ENCODE data around the gene TDRD1.

TDRD1 gene

GRCh38 chr10:114174695-114175188 is 4.4 kb upstream of the TDRD1 start:
- no peak for DNase-seq (ENCODE audit: low read depth)

- DNase-seq (ENCODE audit: low read depth) = no peak
Measured at GRCh38 chr10:114175667-114176066, 3.5 kb upstream of the TDRD1 start.

GRCh38 chr10:114176511-114176910 is 2.6 kb upstream of the TDRD1 start:
- DNase-seq (ENCODE audit: low read depth) = no peak

DNA sequence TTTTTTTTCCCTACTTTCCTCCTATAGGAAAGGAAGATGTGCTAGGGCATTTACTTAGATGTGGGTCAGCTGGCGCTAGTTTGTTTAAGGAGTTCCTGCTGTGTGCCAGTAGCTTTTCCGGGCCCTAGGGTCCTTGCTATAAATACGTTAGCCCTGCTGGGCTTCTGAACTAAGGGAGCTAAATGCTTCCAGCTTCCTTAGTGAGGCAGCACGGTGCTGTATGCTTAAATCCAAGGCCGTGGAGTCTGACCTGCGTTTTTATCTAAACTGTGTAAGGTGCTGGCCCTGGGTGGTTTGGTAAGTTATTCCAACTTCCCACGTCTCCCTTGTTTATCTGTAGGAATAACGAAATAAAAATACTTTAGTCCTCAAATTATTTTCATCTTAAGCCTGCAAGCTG is 594 bp downstream of the TDRD1 start:
- DNase-seq (ENCODE audit: low read depth) = no peak

GRCh38 chr10:114180937-114181336 is 1.8 kb downstream of the TDRD1 start:
- no peak for DNase-seq (ENCODE audit: low read depth)

- no peak for DNase-seq (ENCODE audit: low read depth)
Measured at GRCh38 chr10:114181971-114182370, 2.8 kb downstream of the TDRD1 start.

DNA sequence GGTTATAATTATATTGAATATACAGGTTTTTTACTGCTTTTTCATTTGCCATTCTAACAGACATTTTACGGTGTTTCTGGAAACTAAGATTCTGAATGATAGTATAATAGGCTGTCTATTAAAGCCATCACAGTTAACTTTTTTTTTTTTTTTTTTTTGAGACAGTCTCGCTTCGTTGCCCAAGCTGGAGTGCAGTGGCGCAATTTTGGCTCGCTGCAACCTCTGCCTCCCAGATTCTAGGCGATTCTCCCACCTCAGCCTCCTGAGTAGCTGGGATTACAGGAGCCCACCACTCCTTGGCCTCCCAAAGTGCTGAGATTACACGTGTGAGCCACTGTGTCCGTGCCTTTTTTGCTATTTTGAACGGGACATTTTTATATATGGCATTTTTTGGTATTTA is 4.4 kb downstream of the TDRD1 start:
- DNase-seq (ENCODE audit: low read depth) = no peak

- DNase-seq (ENCODE audit: low read depth) = no peak
Measured at GRCh38 chr10:114184276-114184675, 5.1 kb downstream of the TDRD1 start.

GRCh38 chr10:114188001-114188400 is 8.8 kb downstream of the TDRD1 start:
- DNase-seq (ENCODE audit: low read depth) = no peak

DNA sequence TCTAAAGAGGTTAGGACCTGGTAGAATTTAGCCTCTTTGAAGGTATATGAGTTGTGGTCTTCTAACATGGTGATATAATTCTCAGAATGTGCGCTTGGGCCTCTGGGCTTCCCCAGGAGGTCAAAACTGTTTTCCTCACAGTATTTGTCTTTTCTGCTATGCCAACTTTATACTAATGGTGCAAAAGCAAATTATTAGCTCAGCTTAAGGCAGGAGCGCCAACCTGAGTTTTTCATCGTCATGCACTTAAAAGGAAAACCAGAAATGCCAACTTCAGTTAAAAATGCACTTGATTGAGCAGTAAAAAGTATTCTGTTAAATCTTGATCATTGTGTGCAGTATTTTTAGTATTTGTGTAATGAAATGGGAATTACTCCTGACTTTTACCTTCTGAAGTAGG is 9.7 kb downstream of the TDRD1 start:
- no peak for DNase-seq (ENCODE audit: low read depth)

DNA sequence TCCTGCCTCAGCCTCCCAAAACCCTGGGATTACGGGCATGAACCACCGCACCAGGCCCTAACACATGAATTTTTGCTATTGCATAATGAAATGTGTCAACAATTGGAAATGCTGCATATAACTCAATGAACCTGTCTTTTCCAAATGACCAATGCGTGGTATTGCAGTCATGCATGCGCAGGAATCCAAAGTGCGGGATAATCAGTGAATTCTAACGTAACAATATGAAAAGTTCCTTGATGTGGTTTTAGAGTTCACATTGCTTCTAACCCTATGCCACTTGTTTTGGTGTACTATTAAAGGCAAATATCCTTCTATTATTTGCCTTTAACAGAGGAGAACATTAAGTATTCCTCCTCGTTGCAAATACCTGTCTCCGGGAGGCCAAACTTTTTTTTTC is 10.5 kb downstream of the TDRD1 start:
- DNase-seq (ENCODE audit: low read depth) = no peak

DNA sequence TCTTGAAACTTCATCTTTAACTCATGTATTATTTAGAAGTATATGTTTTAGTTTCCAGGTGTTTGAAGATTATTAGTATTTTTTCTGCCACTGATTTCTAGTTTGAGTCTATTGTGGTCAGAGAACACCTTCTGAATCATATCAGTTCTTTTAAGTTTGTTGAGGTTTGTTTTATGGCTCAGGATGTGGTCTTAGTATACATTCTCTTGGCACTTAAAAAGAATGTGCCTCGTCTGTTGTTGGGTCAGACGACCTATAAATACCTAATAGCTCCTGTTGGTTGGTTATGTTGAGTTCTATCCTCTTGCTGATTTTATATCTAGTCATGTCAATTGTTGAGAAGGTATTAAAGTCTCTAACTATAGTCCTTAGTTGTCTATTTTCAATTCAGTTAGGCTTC is 15.9 kb downstream of the TDRD1 start:
- no peak for DNase-seq (ENCODE audit: low read depth)

- DNase-seq (ENCODE audit: low read depth) = no peak
Measured at GRCh38 chr10:114199239-114199638, 20.1 kb downstream of the TDRD1 start.

DNA sequence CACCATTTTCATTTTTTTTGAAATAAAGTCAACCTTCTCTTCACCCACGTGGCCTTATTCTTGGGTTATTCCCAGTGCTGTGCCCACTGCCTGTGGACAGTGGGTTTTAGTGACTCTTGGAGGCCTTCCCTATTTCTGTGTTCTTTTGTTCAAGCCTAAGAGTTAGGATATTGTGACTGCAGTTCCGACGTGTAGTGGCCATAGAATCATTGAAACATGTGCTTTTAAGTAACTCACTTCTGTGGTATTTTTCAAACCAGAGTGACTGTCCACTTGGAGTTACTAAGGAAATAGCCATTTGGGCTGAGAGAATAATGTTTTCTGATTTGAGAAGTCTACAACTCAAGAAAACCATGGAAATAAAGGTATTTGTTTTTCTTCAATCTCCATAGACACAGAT is 23.7 kb downstream of the TDRD1 start:
- no peak for DNase-seq (ENCODE audit: low read depth)

- DNase-seq (ENCODE audit: low read depth) = no peak
Measured at GRCh38 chr10:114206902-114207301, 27.7 kb downstream of the TDRD1 start.

DNA sequence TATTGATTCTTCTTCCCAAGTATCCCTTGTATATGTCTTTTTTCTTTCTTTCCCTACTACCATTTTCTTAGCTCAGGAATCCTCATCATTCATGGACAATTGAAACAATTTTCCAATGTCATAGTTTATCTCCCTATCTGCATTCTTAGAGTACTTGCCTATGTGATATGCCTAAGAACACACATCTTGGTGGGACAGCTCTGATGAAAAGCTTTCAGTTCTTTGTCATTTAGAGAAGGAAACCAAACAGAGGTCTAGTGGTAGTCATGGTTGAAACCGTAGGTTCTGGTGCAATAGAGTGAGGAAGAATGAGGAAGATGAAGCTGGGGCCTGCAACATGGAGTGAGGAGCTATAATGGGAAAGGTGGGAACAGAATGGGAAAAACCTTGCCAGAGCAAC is 28.2 kb downstream of the TDRD1 start:
- DNase-seq (ENCODE audit: low read depth) = no peak

GRCh38 chr10:114208351-114208750 is 29.2 kb downstream of the TDRD1 start:
- DNase-seq (ENCODE audit: low read depth) = no peak

GRCh38 chr10:114212153-114212552 is 33.0 kb downstream of the TDRD1 start:
- DNase-seq (ENCODE audit: low read depth) = no peak

DNA sequence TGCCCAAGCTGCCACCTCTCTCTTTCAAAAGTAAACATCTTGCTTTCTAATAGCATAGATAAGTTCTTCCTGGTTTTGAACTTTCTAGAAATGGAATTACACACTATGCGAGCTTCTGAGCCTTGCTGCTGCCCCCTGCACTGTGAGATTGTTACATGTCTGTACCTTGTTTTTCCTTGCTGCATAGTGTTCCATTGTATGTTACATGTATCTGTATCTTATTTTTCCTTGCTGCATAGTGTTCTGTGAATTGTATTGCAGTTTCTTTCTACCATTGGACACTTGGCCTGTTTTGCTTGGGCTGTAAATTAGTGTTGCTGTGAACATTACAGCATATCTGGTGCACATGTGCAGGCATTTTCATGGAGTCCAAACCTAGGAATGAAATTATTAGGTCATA is 35.9 kb downstream of the TDRD1 start:
- no peak for DNase-seq (ENCODE audit: low read depth)

DNA sequence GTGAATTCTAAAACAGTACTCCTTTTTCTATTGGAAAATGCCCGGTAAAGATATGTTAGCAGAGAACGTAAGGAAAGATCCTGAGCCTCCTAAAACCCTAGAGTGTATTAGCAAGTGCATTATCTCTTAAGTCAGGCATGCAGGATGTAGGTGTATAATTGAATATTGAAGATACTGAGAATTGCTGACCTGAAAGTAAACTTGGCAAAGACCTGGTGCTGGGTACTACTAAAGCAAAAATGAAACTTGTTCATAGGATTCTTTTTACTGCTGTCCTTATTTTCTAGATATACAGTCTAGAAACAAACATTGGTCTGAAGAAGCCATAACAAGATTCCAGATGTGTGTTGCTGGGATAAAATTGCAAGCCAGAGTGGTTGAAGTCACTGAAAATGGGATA is 41.1 kb downstream of the TDRD1 start:
- no peak for DNase-seq (ENCODE audit: low read depth)

DNA sequence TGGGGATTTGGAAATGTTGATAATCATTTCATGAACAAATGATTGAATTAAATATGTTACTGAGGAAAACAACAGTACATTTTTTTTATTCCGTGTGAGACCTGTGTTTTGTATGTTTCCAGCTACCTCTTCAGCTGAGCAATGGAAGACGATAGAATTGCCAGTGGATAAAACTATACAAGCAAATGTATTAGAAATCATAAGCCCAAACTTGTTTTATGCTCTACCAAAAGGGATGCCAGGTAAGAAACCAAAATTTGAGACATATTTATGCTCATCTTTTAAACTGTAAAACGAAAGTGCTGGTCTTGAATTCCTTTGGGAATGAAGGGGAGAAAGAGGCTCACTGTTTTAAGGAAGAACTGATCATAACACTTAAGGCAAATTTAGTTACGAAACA is 42.1 kb downstream of the TDRD1 start:
- DNase-seq (ENCODE audit: low read depth) = no peak

GRCh38 chr10:114223066-114223465 is 43.9 kb downstream of the TDRD1 start:
- DNase-seq (ENCODE audit: low read depth) = no peak

DNA sequence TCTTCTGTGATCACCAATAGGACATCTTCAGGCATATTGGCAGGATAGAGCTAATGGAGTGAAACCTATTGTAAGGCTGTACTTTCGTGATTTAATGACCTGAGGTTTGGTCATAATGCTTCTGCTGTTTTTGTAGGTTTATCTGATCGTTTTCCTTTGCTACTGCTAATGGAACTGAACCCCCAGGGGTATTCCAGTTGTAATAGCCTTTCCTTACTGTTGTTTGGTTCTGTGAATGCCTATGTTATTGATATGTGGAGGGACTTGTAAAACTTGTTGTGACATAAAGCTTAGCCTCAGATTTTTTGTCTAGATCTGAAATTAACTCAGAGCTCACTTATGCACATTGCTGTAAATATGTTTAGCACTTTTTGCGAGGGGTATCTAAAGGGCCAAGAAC is 49.0 kb downstream of the TDRD1 start:
- no peak for DNase-seq (ENCODE audit: low read depth)

DNA sequence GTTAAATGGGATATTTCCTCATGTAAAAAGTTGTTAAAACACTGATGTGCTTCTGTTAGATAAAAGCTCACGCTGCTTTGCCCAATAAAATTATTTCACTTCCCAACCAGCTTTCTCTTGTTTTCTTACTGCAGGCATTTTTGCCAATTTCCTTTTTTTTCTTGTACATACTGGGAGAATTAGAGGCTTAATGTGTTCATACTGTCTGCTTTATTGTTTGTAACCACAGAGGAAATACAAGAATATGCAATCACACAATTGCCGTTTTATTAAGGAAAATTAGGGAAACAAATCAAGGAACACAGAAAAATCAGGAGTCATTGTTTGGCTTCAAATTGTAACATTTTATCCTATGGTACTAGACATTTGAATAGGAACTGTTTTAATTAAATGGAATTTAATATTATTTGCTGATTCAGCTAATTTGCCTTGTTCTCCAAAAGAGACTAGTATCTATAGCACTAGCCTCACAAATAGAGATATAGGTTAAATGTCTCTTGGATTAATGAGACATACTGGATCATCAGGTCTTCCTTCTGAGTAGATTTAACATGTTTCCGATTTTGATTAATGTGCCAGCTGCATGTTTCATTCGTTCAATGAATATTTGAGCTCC is 53.5 kb downstream of the TDRD1 start:
- DNase-seq (ENCODE audit: low read depth) = no peak

- no peak for DNase-seq (ENCODE audit: low read depth)
Measured at GRCh38 chr10:114233482-114233881, 54.3 kb downstream of the TDRD1 start.
